DND-41 (cell line): ENCODE data around the gene PIGO.

Experiments
- CTCF ChIP-seq: IDR thresholded peaks from 2 replicates; pipeline ENCODE4 v1.5.1; 2012; ENCODE audit warnings: borderline replicate concordance, low read length, moderate library complexity, mild to moderate bottlenecking; ENCODE audit not compliant: poor library complexity, severe bottlenecking; ENCODE audit errors: extremely low read depth
- EZH2 ChIP-seq: IDR thresholded peaks from 3 replicates; pipeline ENCODE4 v1.6.1; 2012; ENCODE audit warnings: borderline replicate concordance, low read depth, mild to moderate bottlenecking, moderate library complexity, low read length, inconsistent platforms; ENCODE audit not compliant: severe bottlenecking

GRCh38 chr9:35116898-35117551 lies 20.6 kb upstream of the PIGO start:
- TF ChIP-seq CTCF, result peak; percentile 91
- no peak for TF ChIP-seq EZH2
